Stimulated activated CD8-positive, alpha-beta memory T cell treated with anti-CD3 and anti-CD28 coated beads, Interleukin-4, amount 100 ng/mL, for 48 hours (primary cell): ENCODE results near the gene TRAF1.
A peak's percentile ranks its signal among the peaks of the same experiment; 100 is the strongest.

ENCODE experiments used
- DNase-seq: peaks from one replicate; pipeline ENCODE4 v3.0.0-alpha.2; 2020

The TRAF1 gene

DNA sequence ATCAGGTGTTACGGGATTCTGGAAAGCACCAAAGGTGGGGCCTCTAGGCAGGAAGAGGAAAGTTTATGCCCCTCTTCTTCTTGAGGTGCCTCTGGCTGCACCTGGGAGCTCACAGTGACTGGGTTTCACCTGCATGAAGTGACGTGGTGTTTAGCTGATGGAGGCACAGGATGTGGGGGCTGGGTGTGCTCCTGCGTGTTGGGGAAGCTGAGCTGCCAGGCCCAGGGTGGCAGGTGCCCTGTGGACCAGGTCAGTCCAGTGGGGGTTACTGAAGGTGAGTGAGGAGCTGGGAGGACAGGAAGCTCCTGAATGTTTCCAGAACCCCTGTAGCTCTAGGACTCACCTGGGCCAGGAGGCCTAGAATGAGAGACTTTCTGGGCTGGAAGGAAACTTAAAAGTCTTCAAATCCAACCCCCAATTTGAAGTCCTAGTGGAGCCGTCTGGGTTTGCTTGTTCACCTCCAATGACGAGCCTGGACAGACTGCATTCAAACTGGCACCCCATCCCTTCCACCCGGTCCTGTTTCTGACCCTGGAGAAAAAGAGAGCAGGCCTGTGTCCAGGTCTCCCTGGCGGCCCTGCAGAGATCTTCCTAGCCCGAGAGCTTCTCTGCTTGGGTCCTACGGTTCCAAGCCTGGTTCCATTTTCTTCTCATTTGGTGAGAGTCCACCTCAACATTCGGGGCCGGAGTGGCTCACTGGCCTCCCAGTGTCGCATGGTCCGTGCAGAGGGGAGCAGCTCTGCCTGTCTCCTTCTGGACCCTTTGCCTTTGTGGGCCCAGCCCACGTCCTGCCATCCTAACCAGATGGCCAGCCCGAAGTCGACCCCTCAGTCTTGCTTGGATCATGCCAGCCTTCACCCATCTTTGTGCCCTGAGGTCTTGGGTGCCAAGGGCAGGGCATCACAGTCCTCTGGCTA lies 22.3 kb downstream of the TRAF1 start:
- peak; percentile 38 for DNase-seq

DNA sequence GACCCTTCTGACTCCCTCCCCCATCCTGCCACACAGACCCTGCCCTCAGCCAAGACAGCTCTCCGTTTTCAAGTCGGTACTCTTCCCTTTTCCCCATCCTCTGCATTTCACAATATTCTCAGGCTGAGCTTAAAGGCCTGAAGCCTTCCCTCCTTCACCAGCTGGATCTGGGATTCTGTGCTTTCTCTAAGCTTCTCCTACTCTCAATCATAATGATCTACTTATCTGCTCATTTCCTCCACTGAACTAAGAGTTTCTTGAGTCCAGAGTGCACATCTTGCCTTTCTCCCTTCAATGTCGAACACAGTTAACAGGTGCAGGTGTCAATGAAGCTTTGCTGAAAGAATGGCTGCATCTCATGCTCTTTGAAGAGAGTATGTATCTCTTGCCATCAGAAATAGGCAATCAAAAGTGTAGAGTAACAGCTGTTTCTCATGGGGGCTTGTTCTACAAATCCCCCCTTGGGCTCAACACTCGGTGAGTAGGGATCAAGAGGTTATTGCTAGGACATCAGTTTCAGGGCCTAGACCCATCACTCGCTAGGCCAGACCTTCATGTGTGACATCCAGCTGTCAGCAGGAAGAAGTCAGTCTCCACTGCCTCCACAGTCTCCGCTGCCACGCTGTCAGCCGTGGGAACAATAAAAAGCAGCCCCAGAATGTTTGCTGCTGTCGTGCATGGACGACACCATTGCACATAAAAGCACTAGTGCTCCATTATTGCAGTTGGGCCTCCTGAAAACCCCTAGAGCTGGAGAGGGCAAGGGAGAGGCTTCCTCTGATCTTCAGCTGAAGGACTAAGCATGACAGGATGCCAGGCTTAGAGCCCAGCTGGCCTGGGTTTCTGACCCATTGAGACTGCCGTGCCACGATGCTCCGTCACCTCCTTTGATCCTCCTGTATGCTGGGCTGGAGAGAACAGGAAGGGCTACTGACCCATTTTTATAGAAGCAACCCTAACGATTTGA lies 23.7 kb downstream of the TRAF1 start:
- peak; percentile 30 for DNase-seq

DNA sequence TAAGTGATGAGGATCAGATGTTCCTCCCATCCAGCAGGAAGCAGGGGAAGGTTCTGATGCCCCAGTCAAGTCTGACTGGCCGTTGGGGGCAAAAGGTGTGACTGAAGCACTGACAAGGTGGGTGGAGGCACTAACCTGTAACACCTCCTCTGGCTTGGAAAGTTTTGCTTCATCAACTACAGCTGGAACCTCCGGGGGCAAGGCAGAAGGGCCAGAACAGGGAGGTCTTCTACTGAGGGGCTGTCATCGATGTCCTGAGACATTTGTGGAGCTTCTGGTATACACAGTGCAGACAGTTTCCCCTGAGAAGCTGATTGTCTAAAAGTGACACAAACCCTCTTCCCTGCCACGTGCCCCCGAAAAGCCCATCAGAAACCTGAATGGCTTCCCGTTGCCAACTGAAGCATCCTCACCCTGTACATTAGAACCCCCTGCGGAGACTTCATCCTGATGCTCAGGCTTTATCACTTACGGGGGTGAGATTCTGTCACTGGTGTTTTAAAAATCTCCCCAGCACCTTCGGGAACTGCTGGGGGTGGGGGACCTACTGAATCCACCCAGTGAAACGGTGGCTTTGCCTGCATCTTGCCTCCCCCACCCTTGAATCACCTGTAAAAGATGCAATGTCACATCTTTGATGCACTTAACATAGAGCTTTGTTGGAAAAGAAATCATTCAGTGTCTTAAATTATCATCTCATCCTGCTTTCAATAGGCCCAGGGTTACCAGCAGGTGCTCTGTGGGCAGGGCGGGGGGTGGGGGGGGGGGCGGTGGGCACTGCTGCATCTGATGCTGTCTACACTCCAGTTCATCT lies 24.6 kb downstream of the TRAF1 start:
- DNase-seq: peak; percentile 41

DNA sequence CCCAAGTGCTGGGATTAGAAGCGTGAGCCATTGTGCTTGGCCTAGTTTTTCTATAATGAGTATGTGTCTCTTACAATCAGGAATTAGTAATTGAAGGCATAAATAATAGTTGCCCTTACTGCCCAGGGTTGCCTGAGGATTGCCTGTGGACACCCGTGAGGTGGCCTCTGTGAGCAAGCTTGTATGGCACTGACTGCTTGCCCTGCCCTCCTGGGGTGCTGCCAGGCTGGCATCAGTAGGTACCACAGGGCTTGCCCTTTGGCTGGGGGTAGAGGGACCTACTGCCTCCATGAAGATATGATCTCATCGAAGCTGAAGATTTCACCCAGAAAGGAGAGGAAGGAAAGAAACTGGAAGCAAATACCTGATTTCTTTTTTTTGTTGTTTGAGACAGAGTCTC lies 25.8 kb downstream of the TRAF1 start:
- DNase-seq: peak; percentile 39

DNA sequence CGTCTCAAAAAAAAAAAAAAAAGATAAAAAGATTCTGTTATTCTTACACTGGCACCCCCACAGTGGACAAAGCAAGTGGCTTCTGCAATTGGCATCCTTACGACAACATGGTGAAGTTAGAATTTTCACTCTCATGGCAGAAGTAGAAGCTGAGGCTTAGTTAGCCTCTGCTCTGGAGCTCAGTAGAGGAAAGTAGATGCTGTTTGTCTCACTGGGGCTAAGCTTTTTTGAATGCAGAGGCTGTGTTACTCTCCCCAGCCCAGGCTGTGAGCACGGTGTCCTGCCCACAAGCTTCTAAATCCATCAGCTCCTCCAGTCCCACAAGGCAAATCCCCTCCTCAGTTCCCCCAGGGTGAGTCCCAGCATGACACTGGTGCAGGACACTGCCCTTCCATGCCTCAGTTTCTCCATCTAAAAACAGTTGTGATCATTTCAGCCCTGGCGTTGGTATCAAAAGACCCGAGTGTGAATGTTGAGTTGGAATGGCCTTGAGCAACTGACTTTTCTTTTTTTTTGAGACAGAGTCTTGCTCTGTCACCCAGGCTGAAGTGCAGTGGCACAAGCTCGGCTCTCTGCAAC lies 27.0 kb downstream of the TRAF1 start:
- DNase-seq: no peak

DNA sequence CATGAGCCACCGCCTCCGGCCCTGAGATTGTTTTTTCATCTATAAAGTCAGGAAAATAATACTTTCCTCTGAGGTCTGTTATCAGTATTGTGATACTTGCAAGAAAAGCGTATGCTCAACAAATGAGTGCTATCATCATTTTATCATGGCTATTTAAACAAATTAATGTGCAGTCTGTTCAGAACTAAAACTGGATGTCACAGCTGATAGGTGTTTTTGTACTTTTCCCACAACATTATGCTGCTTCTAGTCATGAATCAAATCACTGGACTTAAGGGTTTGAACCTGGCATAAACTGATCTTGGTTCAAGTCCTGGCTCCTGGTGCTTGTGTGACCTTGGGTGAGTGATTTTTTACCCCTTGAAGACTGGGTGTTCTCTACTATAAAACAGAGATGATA lies 28.2 kb downstream of the TRAF1 start:
- no peak for DNase-seq

DNA sequence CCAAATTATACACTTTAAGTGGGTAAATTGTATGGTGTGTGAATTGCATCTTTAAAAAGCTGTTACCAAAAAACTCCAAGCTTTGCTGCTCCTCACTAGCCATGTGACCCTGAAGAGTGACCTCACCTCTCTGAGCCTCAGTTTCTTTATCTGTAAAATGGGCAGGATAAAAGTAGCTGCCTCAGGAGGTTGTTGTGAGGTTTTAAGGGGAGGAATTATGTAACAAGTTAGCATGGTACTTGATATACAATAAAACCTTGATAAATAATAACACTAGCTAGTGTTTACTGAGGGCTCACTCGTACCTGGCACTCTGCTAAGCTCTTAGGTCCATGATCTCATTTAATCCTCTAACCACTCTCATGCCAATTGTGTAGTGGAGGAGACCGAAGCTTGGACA lies 30.6 kb downstream of the TRAF1 start:
- no peak for DNase-seq

DNA sequence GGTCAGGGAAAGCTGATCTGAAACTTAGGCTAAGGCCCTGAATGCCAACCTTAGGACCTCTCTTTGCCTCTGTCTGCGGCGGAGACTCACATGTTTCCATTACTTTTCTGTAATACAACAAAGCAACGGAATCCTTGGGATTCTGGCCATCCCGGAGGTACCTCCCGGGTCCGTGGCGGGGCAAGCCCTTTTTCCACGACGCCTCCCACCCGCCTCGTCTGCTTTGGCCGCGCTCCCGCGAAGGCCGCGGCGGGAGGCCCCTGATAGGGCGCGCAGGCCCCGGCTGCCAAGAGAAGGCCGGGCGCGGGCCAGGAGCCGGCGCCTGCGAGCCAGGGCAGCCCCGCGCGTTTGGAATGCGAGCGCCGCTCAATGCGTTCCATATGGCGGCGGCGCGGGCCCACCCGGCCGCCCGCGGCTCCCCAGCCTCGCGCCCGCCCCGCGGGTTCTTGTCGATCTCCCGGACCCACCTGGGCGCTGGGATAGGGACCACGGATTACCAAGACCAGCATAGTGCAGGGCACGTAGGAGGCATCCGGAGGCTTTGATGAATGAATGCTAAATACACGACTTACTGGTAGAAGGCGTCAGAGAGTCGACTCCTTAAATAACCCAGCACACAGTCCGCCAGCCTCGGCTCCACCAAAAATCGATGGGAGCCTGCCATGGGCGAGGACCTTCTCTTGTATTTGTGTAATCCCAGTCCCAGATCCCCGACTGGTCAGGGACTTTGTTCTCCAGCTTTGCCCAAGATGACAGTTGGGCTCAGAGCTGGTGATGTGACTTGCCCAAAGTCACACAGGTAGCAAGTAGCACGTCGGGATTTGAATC lies 32.1 kb downstream of the TRAF1 start:
- DNase-seq: no peak

DNA sequence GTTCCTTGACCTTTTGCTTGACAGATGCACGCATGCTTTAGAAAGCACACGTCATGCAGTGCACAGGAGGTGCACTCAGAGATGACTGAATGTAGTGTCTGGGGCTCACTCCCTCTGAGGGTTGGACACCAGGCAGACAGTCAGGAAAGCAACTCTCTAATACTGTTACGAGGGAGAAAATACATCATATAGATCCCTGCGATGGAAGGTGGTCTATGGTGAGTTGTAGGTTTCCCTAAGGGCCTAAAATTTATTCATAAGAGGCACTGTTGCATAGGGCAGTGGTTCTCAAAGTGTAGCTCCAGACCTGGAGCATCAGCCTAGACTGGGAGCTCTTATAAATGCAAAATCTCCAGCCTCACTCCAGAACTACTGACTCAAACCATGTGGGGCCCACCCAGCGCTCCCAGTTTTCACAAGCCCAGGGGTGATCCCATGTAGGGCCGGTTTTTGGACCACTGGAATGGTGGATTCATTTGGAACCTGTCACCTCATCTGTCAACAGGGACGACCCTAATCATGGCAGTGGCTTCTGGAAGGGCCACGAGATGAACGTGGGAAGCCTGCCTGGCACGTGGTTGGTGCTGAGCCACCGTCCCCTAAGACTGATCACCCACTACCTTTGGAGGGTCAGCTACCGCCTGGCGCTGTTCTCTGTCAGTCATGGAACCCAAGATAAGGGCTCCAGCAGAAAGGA lies 32.8 kb downstream of the TRAF1 start:
- DNase-seq: no peak

DNA sequence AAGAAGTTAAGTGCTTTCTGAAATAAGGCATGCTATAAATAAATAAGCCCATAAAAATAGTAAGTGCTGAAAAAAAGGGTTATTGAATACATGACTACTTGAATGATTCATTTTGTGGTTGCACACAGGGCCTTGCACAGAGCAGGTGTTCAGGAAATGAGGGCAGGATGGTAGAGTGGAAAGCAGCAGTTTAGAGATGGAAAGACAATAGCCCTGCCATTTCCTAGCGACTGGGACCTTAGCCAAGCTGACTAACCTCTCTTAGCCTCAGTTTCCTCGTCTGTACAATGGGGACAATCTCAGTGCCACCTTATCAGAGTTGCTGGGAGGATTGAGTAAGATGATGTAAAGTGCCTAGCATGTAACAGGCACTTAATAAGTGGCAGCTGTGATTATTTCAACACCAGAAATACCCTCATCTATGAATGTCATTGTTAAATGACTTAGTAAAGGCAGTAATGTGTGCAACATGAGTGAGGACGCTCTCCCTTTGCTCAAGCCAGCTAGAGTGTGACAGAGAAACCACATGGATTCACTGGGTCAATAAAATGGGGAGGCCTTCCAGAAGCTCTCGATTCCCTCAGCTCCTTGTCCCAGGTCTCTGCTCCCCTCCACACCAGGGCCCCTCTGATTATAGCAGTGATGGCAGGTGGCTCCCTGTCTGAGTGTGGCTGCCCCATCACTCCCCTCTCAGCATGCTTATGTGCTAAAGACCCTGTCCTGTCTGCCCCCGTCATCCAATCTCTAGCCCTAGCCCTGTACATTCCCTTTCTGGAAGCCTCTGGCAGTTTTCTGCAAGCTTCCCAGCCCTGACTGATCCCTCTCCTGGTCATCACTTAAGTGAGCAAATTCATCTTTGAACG lies 33.6 kb downstream of the TRAF1 start:
- peak; percentile 65 for DNase-seq

DNA sequence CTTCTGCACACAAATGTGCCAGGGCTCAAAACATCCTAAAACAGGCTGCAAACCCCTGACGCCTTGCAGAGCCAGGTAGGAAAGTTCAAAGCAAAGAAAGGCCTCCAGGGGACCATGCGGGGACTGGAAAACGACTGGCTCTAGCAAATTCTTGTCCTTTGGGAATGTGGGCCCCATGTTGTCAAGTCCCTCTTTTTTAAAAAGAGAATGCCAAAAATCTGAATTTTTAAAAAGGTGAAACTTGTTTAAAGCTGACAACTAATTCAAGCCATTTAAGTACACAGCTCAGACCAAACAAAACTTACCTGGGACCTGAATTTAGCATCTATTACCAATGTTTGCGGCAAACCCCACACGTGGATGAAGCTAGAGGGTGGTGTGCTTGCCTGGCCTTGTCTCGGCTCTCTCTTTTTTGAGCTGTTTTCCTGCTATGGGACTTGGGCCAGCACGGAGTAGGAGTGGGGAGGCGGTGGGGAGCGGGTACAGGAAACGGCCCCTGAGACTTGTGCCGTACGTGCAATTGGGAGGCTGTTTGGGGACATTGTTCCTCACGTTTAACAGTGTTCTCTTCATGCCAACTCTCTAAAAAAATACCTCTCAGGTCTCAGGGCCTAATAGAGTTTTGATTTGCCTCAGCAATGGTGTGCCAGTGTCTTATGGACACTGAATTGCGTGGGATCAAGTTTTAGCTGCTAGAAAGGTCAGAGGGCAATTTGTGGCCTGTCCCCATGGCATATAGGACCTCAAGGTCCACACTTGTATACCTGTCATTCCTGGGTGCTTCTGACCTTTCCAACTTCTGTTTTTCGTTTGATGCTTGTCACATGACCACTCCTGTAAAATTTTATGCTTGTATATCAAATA lies 34.5 kb downstream of the TRAF1 start:
- no peak for DNase-seq

DNA sequence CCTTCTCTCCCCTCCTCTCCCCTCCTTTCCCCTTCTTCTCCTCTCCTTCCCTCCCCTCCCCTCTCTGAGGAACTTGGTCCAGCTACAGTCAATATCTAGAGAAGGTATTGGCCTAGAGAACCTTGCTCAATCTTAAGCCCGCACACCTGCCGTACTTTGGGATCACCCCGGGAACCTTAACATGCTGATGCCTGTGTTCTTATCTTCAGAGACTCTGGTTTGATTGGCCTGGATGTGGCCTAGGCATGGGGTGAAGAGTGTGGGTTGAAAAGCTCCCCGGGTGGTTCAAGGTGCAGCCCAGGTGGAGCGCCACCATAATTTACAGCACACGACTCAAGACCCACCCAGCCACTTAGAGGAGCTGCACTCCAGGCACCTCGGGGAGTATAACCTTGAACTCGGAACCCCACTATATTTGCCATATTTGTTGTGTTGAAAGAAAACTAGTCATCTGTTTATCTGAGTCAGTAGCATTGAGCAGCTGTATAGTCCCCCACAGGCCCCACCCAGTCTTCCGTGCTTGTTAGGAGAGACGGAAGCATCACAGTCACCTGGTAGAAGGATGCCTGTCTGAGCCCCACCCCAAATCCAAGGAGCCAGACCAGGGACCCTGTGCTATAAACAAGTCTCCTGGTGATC lies 35.2 kb downstream of the TRAF1 start:
- peak; percentile 78 for DNase-seq

DNA sequence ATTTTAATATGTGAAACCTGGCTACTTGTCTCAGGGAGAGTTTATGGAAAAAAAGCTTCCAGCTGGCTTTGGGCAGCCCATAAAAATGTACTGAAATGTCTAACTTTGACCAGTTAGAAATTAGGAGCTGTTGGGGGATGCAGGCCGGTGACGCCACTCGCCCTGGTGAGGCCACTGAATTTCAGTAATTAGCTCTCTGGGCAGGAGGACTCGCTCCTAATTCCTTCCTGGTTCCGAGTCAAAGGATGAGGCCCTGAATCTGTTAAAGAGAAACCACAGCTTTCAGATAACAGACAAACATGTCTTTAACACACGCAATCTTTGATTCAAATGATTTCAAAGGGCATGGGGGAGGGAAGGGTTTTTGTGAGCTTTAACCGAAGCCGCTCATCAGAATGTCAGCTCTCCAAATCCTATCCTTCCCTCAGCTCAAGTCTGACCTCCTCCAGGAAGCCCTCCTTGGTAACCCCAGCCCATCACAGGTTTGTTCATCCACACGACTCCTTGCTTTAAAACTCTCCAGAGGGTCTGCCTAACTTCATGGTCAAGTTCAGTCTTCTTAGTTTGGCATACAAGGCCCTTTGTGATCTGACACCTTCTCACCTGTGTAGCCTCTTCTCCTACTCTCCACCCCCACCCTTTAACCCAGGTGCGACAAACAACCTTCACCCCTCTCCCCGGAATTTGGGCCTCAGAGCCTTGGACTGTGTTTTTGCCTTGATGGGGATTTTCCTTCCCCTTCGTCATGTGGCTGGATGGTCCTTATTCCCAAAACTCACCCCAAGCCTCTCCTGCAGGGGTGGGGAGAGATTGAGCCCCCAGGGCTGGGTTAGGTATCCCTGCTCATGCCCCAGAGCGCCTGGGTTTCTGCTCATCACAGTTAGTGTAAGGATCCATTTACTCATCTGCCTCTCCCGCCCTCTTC lies 36.0 kb downstream of the TRAF1 start:
- no peak for DNase-seq

DNA sequence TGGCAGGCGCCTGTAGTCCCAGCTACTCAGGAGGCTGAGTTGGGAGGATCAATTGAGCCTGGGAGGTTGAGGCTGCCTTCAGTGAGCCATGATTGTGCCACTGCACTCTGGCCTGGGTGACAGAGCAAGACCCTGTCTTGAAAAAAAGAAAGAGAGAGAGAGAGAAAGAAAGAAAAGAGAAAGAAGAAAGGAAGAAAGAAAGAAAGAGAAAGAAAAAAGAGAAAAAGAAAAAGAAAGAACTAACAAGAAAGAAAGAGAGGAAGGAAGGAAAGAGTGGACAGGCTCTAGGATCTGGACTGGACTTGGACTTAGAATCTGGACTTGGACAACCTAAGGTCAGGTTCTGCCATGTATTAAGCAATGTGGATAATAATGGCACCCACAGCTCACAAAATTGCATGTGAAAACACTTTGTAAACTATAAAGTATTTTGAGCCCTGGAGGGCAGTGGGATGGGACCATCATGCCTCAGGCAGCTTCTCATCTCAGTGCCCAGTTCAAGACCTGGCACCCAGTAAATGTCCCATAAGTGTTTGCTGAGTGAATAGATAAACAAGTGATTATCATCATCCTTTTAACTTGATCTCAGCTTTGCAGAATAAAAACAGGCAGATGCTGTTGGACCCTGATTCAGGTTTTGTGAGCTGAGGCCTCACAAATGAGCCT lies 36.9 kb downstream of the TRAF1 start:
- DNase-seq: no peak

DNA sequence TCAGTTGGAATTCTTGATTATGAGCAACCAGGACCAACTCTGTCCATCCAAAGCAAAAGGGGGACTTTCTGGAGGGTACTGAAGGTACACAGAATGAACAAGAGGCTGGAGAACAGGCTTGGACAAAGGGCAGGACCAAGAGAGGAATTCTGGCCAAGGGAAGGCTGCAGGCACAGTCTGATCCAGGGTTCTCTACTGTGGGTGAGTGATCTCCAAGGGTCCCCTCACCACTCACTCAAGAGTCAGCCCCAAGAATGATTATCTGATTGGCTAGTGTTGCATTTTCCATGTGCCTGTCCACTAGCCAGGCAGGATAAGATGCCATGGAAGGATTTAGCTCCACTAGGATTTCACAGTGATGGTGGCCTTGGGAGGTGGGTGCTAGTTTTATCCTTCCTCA lies 38.0 kb downstream of the TRAF1 start:
- DNase-seq: no peak

DNA sequence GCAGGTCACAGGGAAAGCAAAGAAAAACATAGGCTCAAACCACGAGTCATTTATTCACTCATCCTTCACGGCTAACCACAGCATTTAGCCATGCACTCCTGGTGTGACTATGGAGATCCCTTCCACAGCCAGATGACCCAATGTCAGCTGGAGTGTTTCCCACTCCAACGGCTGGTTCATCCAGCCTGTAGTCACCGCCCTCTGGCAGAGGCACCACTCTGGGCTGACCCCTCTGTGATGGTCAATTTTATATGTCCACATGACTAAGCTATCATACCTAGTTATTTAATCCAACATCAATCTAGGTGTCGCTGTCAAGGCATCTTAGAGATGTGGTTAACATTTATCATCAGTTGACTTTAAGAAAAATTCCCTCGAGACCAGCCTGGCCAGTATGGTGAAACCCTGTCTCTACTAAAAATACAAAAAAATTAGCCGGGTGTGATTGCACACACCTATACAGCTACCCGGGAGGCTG lies 40.1 kb downstream of the TRAF1 start:
- DNase-seq: no peak
